Measurements from ENCODE around the gene TOMM20.
A peak's percentile ranks its signal among the peaks of the same experiment; 100 is the strongest.
"Not testable (repeated sequence)": the region's sequence is repeated elsewhere in the genome, so short reads cannot be mapped to it uniquely, and the experiment has no call there.

TOMM20 gene

DNA sequence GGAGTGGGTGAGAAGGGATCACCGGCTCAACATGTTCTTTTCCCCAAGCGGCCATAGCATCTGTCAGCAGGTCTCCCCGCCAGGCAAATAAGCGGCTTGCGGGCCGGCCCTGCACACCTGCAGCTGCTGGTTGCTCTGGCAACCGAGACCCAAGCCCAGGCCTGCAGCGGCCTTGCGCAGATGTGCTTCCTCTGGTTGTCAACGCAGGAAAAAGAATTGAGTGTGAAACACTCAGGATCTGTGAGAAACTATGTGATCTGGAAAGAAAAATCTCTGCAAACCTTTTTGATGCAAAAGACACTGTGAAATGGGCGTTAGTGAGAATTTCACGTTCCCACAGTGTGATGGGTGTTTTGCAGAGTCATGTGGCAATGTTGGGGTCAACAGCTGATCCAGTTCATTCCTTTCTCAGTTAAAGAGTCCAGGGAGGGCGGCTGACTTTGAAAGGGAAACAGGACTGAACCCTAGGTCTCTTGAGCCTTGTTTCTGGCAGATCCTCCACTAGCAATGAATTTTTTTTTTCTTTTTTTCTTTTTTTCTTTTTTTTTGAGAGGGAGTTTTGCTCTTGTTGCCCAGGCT, 28.4 kb downstream of the TOMM20 start:
- DNase-seq, result no peak

DNA sequence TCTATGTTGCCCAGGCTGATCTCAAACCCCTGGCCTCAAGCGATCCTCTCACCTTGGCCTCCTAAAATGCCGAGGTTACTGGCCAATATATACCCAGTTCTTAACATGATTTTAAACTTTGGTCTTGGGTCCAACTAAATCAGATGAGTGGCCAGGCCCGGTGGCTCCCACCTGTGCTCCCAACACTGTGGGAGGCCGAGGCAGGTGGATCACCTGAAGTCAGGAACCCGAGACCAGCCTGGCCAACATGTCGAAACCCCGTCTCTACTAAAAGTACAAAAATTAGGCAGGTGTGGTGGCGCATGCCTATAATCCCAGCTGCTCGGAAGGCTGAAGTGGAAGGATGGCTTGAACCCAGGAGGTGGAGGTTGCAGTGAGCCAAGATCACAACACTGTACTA, 29.6 kb downstream of the TOMM20 start:
- DNase-seq, result no peak

DNA sequence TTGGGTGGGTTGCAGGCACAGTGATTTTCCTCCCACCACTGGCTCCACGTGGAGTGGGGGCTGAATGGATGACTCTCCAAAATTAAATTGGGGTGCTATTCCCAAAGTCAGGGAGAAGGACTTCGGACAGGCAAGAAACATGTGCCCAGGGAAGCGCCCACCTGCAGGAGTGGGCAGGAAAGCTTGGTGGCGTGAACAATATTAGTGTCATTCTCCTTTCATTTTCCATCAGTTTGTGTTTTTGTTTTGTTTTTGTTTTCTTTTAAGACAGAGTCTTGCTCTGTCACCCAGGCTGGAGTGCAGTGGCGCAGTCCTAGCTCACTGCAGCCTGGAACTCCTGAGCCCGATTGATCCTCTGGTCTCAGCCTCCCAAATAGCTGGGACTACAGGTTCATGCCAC, 30.1 kb downstream of the TOMM20 start:
- no peak for DNase-seq

DNA sequence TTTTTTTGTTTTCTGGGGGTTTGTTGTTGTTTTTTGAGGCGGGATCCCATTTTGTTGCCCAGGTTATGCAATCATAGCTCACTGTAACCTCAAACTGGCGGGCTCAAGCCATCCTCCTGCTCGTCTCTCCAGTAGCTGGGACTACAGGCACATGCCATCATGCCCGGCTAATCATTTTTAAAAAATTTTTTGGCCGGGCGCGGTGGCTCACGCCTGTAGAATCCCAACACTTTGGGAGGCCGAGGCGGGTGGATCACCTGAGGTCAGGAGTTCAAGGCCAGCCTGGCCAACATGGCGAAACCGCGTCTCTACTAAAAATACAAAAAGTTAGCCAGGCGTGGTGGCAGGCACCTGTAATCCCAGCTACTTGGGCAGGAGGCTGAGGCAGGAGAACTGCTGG, 31.1 kb downstream of the TOMM20 start:
- DNase-seq, result not testable (repeated sequence)

DNA sequence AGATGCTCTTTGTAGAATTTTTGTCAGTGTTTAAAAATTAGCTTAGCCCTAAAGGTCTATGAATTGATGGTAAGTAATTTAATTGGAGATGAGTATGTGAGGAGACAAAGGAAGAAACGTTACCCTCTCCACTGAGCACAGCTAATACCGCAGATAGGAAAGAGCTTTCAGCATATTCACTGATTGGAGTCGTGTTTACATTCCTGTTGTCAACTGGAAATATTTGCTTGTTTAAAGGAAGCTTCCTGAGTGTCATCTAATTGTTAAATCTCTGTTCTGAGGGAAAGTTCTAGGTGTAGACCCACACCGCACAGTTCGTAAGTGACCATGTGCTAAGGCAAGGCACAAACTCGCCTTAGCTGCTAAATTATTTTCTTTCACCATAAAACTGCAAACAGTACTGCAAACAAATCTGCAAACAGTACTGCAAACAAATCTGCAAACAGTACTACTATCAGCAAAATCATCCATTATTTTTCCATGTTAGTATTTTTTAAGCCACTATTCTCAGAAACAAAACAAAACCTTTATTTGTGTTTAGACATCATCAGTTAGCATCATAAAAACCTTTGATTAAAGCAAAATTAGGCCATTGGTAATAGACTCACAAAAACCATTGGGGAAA, 32.6 kb downstream of the TOMM20 start:
- DNase-seq, result no peak

DNA sequence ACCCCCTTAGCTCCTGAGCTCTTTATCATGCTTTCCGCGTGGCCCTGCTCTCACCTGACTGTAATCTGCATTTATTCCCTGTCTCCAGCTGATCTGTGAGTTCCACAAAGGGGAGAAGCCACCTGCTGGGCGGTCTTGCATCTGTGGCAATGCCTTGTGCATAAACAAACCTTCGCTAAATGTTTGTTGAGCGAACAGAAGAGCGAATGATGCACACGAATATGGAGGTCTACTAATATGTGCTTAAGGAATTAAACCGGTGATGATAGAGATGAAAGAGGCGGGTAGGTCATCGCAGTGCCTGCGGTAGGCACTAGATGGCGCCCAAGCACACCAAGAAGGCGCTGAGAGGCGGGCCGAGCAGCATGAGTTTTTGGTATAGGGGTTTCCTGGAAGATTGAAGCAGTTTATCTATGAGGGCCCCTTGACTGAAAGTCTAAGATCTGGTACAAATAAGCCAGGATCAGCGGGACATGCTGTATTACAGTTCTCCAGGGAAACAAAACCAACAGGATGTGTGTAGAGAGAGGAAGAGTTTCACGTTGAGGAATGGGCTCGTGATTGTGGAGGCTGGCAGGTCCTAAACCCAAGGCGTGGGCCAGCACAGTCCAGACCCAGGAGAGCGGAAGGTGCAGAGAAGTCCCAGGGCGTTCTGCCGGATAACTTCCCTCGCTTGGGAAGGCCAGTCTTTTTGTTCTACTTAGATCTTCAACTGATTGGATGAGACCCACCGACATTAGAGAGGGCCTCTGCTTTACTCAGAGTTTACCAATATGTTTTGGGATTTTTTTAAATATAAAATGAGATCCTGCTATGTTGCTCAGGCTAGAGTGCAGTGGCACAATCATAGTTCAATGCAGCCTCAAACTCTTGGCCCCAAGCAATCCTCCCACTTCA, 34.7 kb downstream of the TOMM20 start:
- peak; percentile 63 to 87 (median 75) for DNase-seq

DNA sequence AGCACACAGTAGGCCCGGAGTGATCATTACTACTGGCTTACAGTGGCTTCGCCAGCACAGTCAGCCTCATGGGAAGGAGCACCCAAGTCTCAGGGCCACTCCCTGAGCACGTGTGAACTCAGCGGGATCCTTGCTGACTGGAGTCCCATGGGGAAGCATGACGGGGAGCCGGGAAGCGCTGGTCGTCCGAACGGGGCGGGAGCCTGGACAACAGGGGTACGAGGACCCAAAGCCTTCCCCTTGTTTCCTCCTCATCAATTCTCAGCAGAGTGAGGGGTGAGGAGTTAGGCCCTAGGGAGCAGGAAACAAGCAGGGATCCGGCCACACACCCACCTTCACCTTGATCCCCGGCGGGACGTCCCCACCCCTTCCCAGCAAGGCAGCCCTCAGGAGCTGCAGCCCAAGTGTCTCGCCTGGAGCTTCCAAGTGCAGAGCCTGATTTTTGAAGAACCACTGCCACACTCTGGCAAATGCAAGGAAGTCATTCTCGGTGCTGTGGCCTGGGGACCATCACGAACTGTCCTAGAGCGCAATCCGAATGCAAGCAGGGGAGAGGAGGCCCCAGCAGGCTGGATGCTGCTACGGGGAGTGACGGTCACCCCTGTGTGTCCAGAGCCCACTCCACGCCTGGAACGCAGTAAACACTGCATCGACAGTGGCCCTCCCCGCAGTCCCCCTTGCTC, 35.5 kb downstream of the TOMM20 start:
- no peak for DNase-seq

DNA sequence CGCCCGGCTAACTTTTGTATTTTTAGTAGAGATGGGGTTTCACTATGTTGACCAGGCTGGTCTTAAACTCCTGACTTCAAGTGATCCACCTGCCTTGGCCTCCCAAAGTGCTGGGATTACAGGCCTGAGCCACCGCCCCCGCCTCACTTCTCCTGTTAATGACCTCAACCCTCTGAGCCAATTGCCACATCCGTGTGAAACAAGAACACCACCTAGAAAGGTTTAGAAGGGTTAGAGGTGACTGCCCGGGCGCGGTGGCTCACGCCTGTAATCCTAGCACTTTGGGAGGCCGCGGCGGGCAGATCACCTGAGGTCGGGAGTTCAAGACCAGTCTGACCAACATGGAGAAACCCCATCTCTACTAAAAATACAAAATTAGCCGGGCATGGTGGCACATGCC, 36.2 kb downstream of the TOMM20 start:
- not testable (repeated sequence) for DNase-seq

DNA sequence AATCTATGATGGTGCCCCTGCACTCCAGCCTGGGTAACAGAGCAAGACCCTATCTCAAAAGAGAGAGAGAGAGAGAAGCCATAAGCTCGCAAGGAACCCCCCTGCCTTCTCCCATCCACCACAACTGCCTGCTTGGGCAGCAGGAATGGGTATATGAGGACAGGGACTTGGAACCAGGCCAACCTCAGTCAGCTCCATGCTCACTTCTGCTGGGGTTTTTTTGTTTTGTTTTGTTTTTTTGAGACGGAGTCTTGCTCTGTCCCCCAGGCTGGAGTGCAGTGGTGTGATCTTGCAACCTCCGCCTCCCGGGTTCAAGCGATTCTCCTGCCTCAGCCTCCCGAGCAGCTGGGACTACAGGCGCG, 36.6 kb downstream of the TOMM20 start:
- not testable (repeated sequence) for DNase-seq

DNA sequence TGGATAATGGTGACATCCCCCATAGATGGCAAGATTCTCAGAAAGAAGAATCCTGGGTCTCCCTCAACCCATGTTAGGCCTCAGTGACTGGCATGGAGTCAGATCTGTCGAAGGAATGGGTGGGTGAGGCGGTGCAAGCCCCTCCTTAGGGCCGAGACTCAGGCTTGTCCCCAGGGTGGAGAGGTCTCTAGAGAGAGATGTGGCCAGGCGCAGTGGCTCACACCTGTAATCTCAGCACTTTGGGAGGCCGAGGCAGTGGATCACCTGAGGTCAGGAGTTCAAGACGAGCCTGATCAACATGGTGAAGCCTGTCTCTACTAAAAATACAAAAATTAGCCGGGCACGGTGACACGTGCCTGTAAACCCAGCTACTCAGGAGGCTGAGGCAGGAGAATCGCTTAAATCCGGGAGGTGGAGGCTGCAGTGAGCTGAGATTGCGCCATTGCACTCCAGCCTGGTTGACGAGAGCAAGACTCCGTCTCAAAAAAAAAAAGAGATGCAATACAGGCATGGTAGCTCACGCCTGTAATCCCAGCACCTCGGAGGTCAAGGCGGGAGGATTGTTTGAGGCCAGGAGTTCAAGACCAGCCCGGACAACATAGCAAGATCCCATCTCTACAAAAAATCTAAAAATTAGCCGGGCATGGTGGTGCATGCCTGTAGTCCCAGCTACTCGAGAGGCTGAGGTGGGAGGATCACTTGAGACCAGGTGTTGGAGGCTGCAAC, 37.2 kb downstream of the TOMM20 start:
- not testable (repeated sequence) for DNase-seq

DNA sequence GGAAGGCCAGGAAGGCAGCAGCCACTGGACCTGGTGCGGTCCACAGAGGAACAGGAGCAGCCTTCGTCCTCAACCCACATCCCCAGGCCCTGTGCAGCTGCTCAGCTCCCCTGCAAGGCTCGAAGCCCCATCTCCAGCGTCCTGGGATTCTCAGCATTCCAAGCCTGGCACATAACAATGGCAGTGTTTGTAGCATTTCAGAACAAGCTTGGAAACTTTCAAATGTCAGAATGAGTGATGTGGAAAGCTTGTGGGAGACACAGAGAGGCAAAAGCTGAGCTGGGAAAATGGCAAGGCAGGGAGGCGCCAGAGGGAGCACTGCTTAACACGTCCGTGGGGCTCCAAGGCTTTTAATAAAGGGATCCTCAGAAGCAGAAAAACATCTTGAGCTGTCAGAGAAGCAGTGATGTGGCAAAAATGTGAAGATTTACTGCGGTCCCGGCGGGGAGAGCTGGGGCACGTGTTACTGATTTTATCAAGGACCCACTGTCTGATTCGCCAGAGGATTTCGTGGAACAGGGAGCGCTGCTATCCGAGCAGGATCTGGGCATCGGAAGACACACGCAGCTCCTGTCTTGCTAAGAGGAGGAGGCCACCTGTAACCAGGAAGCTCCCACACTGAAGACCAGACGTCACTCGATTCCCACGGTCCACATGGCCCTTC, 38.1 kb downstream of the TOMM20 start:
- DNase-seq, result no peak

DNA sequence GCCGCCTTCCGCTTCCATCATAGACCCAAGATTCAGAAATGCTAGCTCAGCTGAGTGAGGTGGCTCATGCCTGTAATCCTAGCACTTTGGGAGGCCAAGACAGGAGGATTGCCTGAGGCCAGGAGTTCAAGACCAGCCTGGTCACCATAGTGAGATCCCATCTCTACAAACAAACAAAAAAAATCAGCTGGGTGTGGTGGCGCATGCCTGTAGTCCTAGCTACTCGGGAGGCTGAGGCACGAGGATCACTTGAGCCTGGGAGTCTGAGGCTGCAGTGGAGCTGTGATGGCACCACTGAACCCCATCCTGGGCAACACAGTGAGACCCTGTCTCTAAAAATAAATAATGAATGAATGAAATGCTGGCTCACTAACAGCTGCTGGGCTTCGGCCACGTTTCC, 39.7 kb downstream of the TOMM20 start:
- no peak for DNase-seq

DNA sequence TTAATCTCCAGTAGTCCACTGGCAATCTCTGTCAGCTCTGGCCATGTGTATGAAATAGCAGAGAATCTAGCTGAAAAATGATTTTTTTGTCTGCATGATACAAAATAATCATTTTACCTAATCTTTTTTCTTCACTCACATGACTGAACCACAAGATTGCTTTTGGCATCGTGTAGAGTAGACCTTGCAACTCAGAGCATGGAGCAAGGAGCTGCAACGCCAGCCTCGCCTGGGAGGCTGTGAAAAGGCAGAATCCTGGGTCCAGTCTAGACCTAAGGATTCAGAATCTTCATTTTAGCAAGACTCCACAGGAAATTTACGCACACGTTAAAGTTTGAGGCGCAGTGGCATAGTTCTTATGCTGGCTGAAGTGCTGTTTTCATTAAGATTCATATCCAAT, 40.2 kb downstream of the TOMM20 start:
- no peak for DNase-seq

DNA sequence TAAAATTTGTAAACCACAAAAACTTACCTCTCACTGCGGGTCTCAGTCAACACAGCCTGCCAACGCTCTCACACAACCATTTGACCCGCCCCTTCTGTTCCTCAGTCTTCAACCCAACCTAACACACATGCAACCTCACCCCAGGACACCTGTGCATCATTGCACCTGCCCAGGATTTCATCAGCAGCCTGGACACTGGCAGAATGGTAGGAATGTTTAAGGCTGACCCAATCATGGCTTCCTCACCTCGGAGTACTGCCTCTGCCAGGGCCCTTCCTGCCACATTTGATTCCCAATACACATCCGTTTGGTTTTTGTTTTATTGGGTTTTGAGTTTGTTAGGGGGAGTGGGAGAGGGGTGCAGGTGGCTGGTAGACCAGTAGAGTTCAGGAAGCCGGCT, 40.7 kb downstream of the TOMM20 start:
- no peak for DNase-seq

DNA sequence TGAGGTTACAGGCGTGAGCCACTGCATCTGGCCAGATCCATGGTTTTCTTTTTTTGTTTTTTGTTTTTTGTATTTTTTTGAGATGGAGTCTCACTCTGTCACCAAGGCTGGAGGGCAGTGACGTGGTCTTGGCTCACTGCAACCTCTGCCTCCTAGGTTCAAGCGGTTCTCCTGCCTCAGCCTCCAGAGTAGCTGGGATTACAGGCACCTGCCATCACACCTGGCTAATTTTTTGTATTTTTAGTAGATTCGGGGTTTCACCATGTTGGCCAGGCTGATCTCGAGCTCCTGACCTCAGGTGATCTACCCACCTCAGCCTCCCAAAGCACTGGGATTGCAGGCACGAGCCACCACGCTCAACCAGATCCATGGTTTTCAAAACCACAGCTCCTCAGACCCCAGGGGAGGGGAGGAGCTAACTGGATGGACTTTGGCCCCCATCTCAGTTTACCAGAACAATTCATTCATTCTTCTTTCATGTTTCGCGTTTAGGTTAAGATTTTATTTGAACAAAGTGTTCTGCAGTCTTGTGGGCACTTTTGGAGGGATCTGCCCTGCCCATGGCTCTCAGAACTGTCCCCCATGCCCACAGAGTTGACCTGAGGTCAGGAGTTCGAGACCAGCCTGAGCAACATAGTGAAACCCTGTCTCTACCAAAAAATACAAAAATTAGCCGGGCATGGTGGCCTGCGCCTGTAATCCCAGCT, 43.1 kb downstream of the TOMM20 start:
- DNase-seq, result not testable (repeated sequence)

DNA sequence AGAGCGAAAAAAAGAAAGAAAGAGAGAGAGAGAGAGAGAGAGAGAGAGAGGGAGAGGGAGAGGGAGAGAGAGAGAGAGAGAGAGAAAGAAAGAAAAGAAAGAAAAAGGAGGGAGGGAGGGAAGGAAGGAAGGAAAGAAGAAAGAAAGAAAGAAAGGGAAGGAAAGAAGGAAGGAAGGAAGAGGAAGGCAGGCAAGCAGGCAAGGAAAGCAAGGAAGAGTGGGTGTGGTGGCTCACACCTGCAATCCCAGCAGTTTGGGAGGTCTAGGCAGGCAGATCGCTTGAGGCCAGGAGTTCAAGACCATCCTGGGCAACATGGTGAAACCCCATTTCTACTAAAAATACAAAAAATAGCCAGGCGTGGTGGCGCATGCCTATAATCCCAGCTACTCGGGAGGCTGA, 47.8 kb downstream of the TOMM20 start:
- DNase-seq, result not testable (repeated sequence)

DNA sequence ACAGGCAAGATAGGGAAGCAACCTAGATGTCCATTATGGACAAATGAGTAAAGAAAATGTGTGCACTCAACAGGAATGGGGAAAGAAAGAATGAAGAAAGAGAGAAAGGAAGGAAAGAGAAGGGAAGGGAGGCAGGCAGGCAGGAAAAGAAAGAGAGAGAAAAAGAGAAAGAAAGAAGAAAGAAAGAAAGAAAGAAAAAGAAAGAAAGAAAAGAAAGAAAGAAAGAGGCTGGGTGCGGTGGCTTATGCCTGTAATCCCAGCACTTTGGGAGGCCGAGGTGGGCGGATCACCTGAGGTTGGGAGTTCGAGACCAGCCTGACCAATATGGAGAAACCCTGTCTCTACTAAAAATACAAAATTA, 48.4 kb downstream of the TOMM20 start:
- not testable (repeated sequence) for DNase-seq

DNA sequence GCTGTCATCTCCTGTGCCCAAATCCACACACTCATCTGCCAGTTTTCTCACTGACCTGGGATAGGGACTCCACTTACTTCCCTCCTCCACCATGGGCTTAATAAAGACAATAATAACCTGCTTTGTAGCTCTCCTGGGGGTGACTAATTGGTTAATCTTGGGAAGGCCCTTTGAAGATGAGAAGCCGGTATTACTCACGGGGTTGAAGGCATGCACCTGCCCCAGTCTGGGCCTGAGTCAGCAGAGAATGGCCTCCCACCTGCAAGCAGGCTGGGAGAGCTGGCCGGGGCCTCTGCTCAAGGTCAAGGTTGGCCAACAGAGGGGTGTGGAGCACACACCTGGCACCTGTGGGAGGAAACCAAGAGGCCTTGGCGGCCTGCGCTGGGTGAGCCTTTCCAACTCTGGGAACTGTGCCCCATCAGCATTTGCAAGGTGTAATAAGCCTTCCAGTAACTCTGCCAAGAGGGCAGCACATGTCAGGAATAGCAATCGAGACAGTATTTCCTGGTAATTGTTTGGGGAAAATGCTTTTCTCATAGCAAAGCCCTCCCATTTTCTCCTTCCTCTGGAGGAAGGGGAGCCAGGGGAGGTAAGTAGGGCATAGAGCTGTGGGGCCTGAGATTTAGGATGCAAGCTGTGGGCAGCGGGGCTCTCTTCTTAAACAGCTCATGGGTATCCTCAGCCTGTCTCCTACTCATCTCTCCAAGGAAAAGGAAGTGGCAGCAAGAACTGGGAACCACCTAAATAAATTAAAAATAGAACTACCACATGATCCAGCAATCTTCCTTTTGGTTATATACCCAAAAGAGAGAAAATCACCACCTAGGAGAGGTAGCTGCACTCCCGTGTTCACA, 49.0 kb downstream of the TOMM20 start:
- no peak for DNase-seq

DNA sequence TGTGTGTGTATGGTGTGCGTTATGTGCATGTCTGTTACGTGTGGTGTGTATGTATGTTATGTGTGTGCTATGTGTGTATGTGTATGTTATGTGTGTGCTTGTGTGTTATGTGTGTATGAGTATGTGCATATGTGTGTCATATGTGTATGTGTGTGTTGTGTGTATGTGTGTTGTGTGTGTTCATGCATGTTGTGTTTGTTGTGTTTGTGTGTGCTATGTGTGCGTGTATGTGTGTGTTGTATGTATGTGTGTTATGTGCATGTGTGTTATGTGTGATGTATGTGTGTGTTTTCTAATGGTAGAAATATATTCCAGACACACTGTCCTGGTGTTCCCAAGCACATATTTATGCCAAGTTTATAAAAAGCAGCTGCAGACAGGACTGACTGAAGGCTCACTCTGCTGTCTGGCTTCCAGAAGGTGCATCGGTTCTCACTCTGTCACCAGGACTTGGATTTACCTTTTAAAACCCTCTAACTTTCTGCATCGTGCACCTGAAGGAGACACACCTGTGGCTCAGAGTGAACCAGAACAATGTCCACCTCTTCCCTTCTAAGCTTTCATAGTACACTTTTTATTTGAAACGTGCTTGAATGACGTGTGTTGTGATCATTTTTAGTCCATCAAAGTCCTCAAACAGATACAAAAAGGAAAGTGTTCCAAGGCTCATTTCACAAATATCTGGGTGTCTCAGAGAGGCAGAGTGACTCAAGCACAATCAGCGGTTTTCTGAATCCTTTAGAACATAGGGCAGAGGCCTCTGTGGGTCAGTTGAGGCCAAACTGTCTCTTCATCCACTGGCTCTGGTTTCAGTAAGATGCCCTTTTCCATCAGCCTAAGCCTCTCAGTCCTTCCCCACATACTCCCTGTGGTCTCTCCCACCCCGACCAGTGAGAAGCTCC, 49.9 kb downstream of the TOMM20 start:
- no peak for DNase-seq

Data from stimulated activated naive CD4-positive, alpha-beta T cell (primary cell).